ENCODE data around the gene GSX2.
A peak's percentile ranks its signal among the peaks of the same experiment; 100 is the strongest.

GRCh38 chr4:54100595-54101189 is 729 bp downstream of the GSX2 start:
- TF ChIP-seq SUZ12 (IDR thresholded peaks at IDR 0.05; ENCODE audit: extremely low read depth, insufficient read depth, insufficient read length) = peak; percentile 77
- no peak for TF ChIP-seq YY1 (IDR thresholded peaks at IDR 0.05; ENCODE audit: insufficient read depth, insufficient read length)
